Keratinocyte (primary cell): ENCODE results near the gene DOCK11. TPM values are rescaled to one million over a fixed set of nuclear protein-coding genes. Genes with fewer than 3 reads are reported as not detected.

Experiments
- DNase-seq: peaks from one replicate; pipeline ENCODE4 v3.0.0-alpha.2; 2011; ENCODE audit warnings: low read depth, missing footprints, low spot score
- FAIRE-seq: peaks from 2 replicates; lab custom pipeline; 2011; peaks lifted over from hg19 to GRCh38; lab: Jason Lieb, UNC
- H2AFZ ChIP-seq: 2 replicates; pipeline ENCODE4 v1.6.0; 2012; ENCODE audit warnings: low read length, control low read depth, inconsistent platforms; ENCODE audit not compliant: control insufficient read depth
- H3K27ac ChIP-seq: 2 replicates; pipeline ENCODE4 v1.5.1; 2011; ENCODE audit warnings: low read length; ENCODE audit not compliant: control insufficient read depth, insufficient read depth
- H3K27me3 ChIP-seq: 3 replicates; pipeline ENCODE4 v1.6.0; 2011; ENCODE audit warnings: low read length; ENCODE audit not compliant: control insufficient read depth, insufficient read depth; ENCODE audit errors: extremely low read depth
- H3K36me3 ChIP-seq, 2 experiments: 2 replicates in 1 of 2; 3 replicates in 1 of 2; pipeline ENCODE4 v1.5.1; 2011; ENCODE audit warnings: low read length in 2 of 2, mild to moderate bottlenecking in 1 of 2; ENCODE audit not compliant: control insufficient read depth in 2 of 2, insufficient read depth in 2 of 2; ENCODE audit errors: extremely low read depth in 1 of 2
- H3K4me1 ChIP-seq: 3 replicates; pipeline ENCODE4 v1.5.1; 2011; ENCODE audit warnings: low read length; ENCODE audit not compliant: control insufficient read depth, insufficient read depth; ENCODE audit errors: extremely low read depth
- H3K4me2 ChIP-seq: 3 replicates; pipeline ENCODE4 v1.6.0; 2011; ENCODE audit warnings: low read depth, low read length; ENCODE audit not compliant: control insufficient read depth, insufficient read depth; ENCODE audit errors: extremely low read depth
- H3K4me3 ChIP-seq, 3 experiments: fragments of 200-600 bp in 1 of 3; sonication (generic) in 1 of 3; 2 replicates in 2 of 3; 3 replicates in 1 of 3; pipeline ENCODE4 v1.5.1; 2011 to 2016; ENCODE audit warnings: low read length in 3 of 3, mild to moderate bottlenecking in 3 of 3, control low read depth in 2 of 3, inconsistent platforms in 1 of 3, low read depth in 1 of 3, mixed read lengths in 1 of 3, mixed run types in 1 of 3, moderate library complexity in 1 of 3; ENCODE audit not compliant: control insufficient read depth in 2 of 3, insufficient read depth in 2 of 3; ENCODE audit errors: extremely low read depth in 1 of 3
- H3K79me2 ChIP-seq: 2 replicates; pipeline ENCODE4 v1.6.0; 2012; ENCODE audit warnings: low read length; ENCODE audit not compliant: control insufficient read depth, insufficient read depth
- H3K9ac ChIP-seq: 3 replicates; pipeline ENCODE4 v1.6.0; 2011; ENCODE audit warnings: low read length; ENCODE audit not compliant: control insufficient read depth, insufficient read depth; ENCODE audit errors: extremely low read depth
- H3K9me1 ChIP-seq: 3 replicates; pipeline ENCODE4 v1.6.0; 2011; ENCODE audit warnings: low read length; ENCODE audit not compliant: control insufficient read depth, insufficient read depth; ENCODE audit errors: extremely low read depth
- H3K9me3 ChIP-seq: 2 replicates; pipeline ENCODE4 v1.5.1; 2012; ENCODE audit warnings: low read depth, low read length; ENCODE audit not compliant: control insufficient read depth
- H4K20me1 ChIP-seq: 3 replicates; pipeline ENCODE4 v1.6.0; 2011; ENCODE audit warnings: low read length; ENCODE audit not compliant: control insufficient read depth, insufficient read depth; ENCODE audit errors: extremely low read depth
- CTCF ChIP-seq, 3 experiments: IDR thresholded peaks in 1 of 3; conservative IDR thresholded peaks in 1 of 3; optimal IDR thresholded peaks in 1 of 3; 2 replicates in 2 of 3; 3 replicates in 1 of 3; pipeline versions ENCODE3 to v1.5.1; 2011; ENCODE audit warnings: low read length in 3 of 3, mild to moderate bottlenecking in 3 of 3, moderate library complexity in 2 of 3, control low read depth in 1 of 3, inconsistent platforms in 1 of 3; ENCODE audit not compliant: insufficient read depth in 2 of 3; ENCODE audit errors: extremely low read depth in 1 of 3
- EZH2 ChIP-seq: IDR thresholded peaks from one replicate; pipeline ENCODE4 v1.6.1; 2012; ENCODE audit warnings: inconsistent platforms, mild to moderate bottlenecking, low read length, moderate library complexity
- dilution Hi-C: fragments of 300-500 bp; cut with MboI; formaldehyde crosslinking; loops from one replicate; pipeline ENCODE4 v1.7.0; 2020; ENCODE audit warnings: low sequenced_read_pairs; ENCODE audit not compliant: extremely low pct_ligation_motif_present
- polyA plus RNA-seq, 5 experiments: library from polyadenylated mRNA; depleted of rRNA in 3 of 5; stranded (reverse) in 3 of 5; stranded (forward) in 1 of 5; unstranded in 1 of 5; fragments of >200 nt; gene quantifications; 1 replicate in 1 of 5; 2 replicates in 3 of 5; 3 replicates in 1 of 5; pipeline versions ENCODE4 v1.2.1 to v1.2.3, GENCODE V29; 2011 to 2012; ENCODE audit warnings: missing spikeins in 2 of 5, low read depth in 1 of 5, low replicate concordance in 1 of 5

The DOCK11 gene
- polyA plus RNA-seq, 1 donor (not counting 4 experiments of a cell fraction or from before 2014, with no cell fraction given), result 4.6 TPM

- no peaks in the 10 kb centered on the region for H4K20me1 ChIP-seq
- dilution Hi-C loops, result no loop called here
- H3K4me1 ChIP-seq, result no peaks in the 10 kb centered on the region
- no peaks in the 10 kb centered on the region for H3K27me3 ChIP-seq
- H3K9me1 ChIP-seq, result no peaks in the 10 kb centered on the region
- H3K36me3 ChIP-seq, result no peaks in the 10 kb centered on the region
- FAIRE-seq (no peak), DNase-seq (no peak)
- no peak overlapping the region for H3K27ac ChIP-seq
- H3K9ac ChIP-seq, result no peak overlapping the region
- no peak overlapping the region for H3K4me3 ChIP-seq
- TF ChIP-seq CTCF (optimal IDR thresholded peaks at IDR 0.05 in 1 of 3, IDR thresholded peaks at IDR 0.05 in 1 of 3, conservative IDR thresholded peaks at IDR 0.05 in 1 of 3; ENCODE audit: extremely low read depth in 1 of 3, insufficient read depth in 2 of 3, low read length in 3 of 3), result no peak
- TF ChIP-seq EZH2, result no peak
- no peaks in the 10 kb centered on the region for H3K9me3 ChIP-seq
- no peaks in the 10 kb centered on the region for H3K79me2 ChIP-seq
- H2AFZ ChIP-seq, result no peak overlapping the region
- H3K4me2 ChIP-seq, result no peak overlapping the region
Measured at GRCh38 chrX:118677318-118677717, 181.7 kb downstream of the DOCK11 start.

GRCh38 chrX:118679290-118679689 is 183.7 kb downstream of the DOCK11 start:
- H3K9ac ChIP-seq, result no peak overlapping the region
- H3K4me1 ChIP-seq, result no peaks in the 10 kb centered on the region
- H3K27ac ChIP-seq, result no peak overlapping the region
- no peaks in the 10 kb centered on the region for H4K20me1 ChIP-seq
- H3K36me3 ChIP-seq, result no peaks in the 10 kb centered on the region
- no peak overlapping the region for H2AFZ ChIP-seq
- no peaks in the 10 kb centered on the region for H3K9me1 ChIP-seq
- DNase-seq, result no peak
- H3K4me3 ChIP-seq, result no peak overlapping the region
- dilution Hi-C loops, result no loop called here
- FAIRE-seq, result no peak
- H3K4me2 ChIP-seq, result no peak overlapping the region
- no peaks in the 10 kb centered on the region for H3K9me3 ChIP-seq
- H3K79me2 ChIP-seq, result no peaks in the 10 kb centered on the region
- TF ChIP-seq EZH2 (no peak), CTCF (optimal IDR thresholded peaks at IDR 0.05 in 1 of 3, IDR thresholded peaks at IDR 0.05 in 1 of 3, conservative IDR thresholded peaks at IDR 0.05 in 1 of 3; ENCODE audit: extremely low read depth in 1 of 3, insufficient read depth in 2 of 3, low read length in 3 of 3) (no peak)
- no peaks in the 10 kb centered on the region for H3K27me3 ChIP-seq
